K562 (cell line): Measurements from ENCODE around the gene RALGPS1. TPM values are rescaled to one million over a fixed set of nuclear protein-coding genes. Genes with fewer than 3 reads are reported as not detected.
A peak's percentile ranks its signal among the peaks of the same experiment; 100 is the strongest.

ENCODE experiments used
- CBFA2T2 ChIP-seq: fragments of 450-650 bp; conservative IDR thresholded peaks from 2 replicates; pipeline ENCODE4 v1.6.1; 2017; ENCODE audit warnings: mild to moderate bottlenecking
- CXXC5 ChIP-seq: fragments of 250-450 bp; sonication (Bioruptor Pico); IDR thresholded peaks from 2 replicates; pipeline ENCODE4 v1.8.0; 2022; ENCODE audit warnings: inconsistent platforms, mild to moderate bottlenecking, moderate library complexity
- EP400 ChIP-seq: fragments of 450-650 bp; IDR thresholded peaks from 2 replicates; pipeline ENCODE4 v1.6.1; 2017; ENCODE audit warnings: antibody characterized with exemption, mild to moderate bottlenecking, moderate library complexity
- RAD21 ChIP-seq, 2 experiments: fragments of 250-450 bp in 1 of 2; fragments of 450-650 bp in 1 of 2; sonication (Bioruptor Pico) in 1 of 2; formaldehyde crosslinking in 1 of 2; IDR thresholded peaks in 1 of 2; conservative IDR thresholded peaks in 1 of 2; 2 replicates each; pipeline versions ENCODE4 v1.4.0 to v1.8.0; 2020 to 2022; ENCODE audit warnings: mild to moderate bottlenecking in 2 of 2, moderate library complexity in 1 of 2
- SNAPC5 ChIP-seq: fragments of 250-450 bp; sonication (Bioruptor Pico); IDR thresholded peaks from 2 replicates; pipeline ENCODE4 v1.8.0; 2021; ENCODE audit warnings: moderate library complexity, mild to moderate bottlenecking, inconsistent platforms
- STAT5A ChIP-seq: IDR thresholded peaks from 2 replicates; pipeline ENCODE4 v1.6.1; 2012; ENCODE audit warnings: low read length, inconsistent platforms, borderline replicate concordance
- TAL1 ChIP-seq: fragments of 450-650 bp; IDR thresholded peaks from 2 replicates; pipeline ENCODE4 v1.6.1; 2016; ENCODE audit warnings: mild to moderate bottlenecking
- ZNF146 ChIP-seq: IDR thresholded peaks from one replicate; pipeline ENCODE4 v1.6.1; 2018; ENCODE audit warnings: missing compliant biosample characterization; ENCODE audit not compliant: unreplicated experiment
- ZNF217 ChIP-seq: sonication (generic); formaldehyde crosslinking; IDR thresholded peaks from 2 replicates; pipeline ENCODE4 v1.8.0; 2022; ENCODE audit warnings: mild to moderate bottlenecking, missing genetic modification reagents
- ZNF407 ChIP-seq: fragments of 450-650 bp; IDR thresholded peaks from 2 replicates; pipeline ENCODE4 v1.6.1; 2016; ENCODE audit warnings: low read depth
- ZNF408 ChIP-seq: fragments of 250-450 bp; sonication (Bioruptor Pico); IDR thresholded peaks from 2 replicates; pipeline ENCODE4 v1.4.0; 2020; ENCODE audit warnings: low read depth, mild to moderate bottlenecking, moderate library complexity
- polyA plus RNA-seq, 8 experiments: library from polyadenylated mRNA; depleted of rRNA in 4 of 8; stranded (reverse) in 5 of 8; unstranded in 3 of 8; fragments of >200 nt; fragmentation: Nextera tagmentation in 2 of 8; fragmentation: Illumina TruSeq in 1 of 8; extraction: Ambion mirVana in 2 of 8; extraction: Trizol in 1 of 8; gene quantifications; 2 replicates each; pipeline versions ENCODE4 v1.2.1 to v1.2.3, GENCODE V29; 2011 to 2014; ENCODE audit warnings: inconsistent platforms in 1 of 8, missing spikeins in 1 of 8
- total RNA-seq, 7 experiments: library from RNA; depleted of rRNA in 6 of 7; stranded (reverse); fragments of >200 nt in 6 of 7; fragmentation: Illumina TruSeq in 2 of 7; extraction: Trizol in 2 of 7; gene quantifications; 2 replicates each; pipeline versions ENCODE4 v1.2.1 to v1.2.3, GENCODE V29; 2011 to 2021; ENCODE audit warnings: low replicate concordance in 1 of 7
- TF ChIP-seq, protein P1 (sequence below): fragments of 450-650 bp; IDR thresholded peaks from 2 replicates; pipeline ENCODE4 v1.6.1; 2018; ENCODE audit not compliant: partially characterized antibody
- TF ChIP-seq, protein P2 (sequence below): sonication (generic); formaldehyde crosslinking; IDR thresholded peaks from 2 replicates; pipeline ENCODE4 v1.8.1; 2023; ENCODE audit warnings: mild to moderate bottlenecking, missing genetic modification reagents

The RALGPS1 gene
- total and polyA plus RNA-seq, 9 of the 15 experiments (the other 6 are each of a cell fraction or from before 2014, with no cell fraction given), result 0.04 to 2.6 (median 1.5) TPM

DNA sequence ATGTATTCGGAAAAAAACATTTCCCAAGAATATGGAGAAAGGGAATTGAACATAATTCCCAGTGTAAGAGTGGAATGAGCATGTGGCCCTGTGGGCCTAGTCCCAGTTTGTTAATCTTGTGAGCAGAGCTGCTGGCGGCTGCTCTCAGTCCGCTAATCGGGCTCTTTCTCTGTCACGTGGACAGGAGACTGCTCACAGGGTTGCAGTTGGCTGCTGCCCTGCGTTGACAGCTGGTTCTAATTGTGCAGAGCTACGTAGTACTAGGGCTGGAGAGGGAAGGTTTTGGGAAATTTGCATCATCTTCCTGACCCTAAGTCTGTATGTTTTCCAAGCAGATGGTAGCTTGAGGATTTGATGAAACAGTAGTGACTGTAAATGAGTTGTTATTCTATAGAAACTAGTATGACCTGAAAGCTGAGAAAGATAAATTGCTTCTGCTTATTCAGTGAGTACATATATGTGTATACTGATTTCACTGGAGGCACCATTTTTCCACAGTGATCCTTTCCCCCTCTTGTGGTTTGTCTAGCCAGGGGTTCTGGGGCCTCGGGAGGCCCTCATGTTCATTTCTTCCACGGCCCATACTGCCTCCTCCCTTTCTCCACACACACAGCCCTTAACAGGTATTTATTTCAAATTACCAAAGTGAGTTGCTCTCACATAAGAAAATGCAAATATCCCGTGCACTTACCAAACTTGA is 107.2 kb downstream of the RALGPS1 start (continued):
- TF ChIP-seq, protein P1, sequence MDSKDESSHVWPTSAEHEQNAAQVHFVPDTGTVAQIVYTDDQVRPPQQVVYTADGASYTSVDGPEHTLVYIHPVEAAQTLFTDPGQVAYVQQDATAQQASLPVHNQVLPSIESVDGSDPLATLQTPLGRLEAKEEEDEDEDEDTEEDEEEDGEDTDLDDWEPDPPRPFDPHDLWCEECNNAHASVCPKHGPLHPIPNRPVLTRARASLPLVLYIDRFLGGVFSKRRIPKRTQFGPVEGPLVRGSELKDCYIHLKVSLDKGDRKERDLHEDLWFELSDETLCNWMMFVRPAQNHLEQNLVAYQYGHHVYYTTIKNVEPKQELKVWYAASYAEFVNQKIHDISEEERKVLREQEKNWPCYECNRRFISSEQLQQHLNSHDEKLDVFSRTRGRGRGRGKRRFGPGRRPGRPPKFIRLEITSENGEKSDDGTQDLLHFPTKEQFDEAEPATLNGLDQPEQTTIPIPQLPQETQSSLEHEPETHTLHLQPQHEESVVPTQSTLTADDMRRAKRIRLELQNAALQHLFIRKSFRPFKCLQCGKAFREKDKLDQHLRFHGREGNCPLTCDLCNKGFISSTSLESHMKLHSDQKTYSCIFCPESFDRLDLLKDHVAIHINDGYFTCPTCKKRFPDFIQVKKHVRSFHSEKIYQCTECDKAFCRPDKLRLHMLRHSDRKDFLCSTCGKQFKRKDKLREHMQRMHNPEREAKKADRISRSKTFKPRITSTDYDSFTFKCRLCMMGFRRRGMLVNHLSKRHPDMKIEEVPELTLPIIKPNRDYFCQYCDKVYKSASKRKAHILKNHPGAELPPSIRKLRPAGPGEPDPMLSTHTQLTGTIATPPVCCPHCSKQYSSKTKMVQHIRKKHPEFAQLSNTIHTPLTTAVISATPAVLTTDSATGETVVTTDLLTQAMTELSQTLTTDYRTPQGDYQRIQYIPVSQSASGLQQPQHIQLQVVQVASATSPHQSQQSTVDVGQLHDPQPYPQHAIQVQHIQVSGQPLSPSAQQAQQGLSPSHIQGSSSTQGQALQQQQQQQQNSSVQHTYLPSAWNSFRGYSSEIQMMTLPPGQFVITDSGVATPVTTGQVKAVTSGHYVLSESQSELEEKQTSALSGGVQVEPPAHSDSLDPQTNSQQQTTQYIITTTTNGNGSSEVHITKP, result no peak
- no peak for TF ChIP-seq ZNF408 (CRISPR knock-in tag)
- no peak for TF ChIP-seq ZNF407
- TF ChIP-seq TAL1, result no peak
- TF ChIP-seq CBFA2T2, result 0 out of 2 replicates have a peak, but pooled peaks have one; percentile 12
- peak; percentile 38; the same call in 1 of the 2 replicates for TF ChIP-seq CXXC5 (CRISPR knock-in tag)
- no peak for TF ChIP-seq RAD21 (CRISPR knock-in tag; conservative IDR thresholded peaks at IDR 0.05 in 1 of 2, IDR thresholded peaks at IDR 0.05 in 1 of 2)
- no peak for TF ChIP-seq ZNF146 (CRISPR knock-in tag)
- no peak for TF ChIP-seq ZNF217 (CRISPR knock-in tag)
- no peak for TF ChIP-seq SNAPC5 (CRISPR knock-in tag)
- no peak for TF ChIP-seq STAT5A
- no peak for TF ChIP-seq EP400
- TF ChIP-seq, protein P2, sequence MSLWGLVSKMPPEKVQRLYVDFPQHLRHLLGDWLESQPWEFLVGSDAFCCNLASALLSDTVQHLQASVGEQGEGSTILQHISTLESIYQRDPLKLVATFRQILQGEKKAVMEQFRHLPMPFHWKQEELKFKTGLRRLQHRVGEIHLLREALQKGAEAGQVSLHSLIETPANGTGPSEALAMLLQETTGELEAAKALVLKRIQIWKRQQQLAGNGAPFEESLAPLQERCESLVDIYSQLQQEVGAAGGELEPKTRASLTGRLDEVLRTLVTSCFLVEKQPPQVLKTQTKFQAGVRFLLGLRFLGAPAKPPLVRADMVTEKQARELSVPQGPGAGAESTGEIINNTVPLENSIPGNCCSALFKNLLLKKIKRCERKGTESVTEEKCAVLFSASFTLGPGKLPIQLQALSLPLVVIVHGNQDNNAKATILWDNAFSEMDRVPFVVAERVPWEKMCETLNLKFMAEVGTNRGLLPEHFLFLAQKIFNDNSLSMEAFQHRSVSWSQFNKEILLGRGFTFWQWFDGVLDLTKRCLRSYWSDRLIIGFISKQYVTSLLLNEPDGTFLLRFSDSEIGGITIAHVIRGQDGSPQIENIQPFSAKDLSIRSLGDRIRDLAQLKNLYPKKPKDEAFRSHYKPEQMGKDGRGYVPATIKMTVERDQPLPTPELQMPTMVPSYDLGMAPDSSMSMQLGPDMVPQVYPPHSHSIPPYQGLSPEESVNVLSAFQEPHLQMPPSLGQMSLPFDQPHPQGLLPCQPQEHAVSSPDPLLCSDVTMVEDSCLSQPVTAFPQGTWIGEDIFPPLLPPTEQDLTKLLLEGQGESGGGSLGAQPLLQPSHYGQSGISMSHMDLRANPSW (CRISPR knock-in tag), result no peak
